ENCODE results near the gene OR1M1. TPM values are rescaled to one million over a fixed set of nuclear protein-coding genes. Genes with fewer than 3 reads are reported as not detected.

Gene OR1M1
- total RNA-seq, 2 experiments from 2014 or later, result not detected

- CTCF ChIA-PET, result no interaction called here
- no peaks in the 10 kb centered on the region for H3K4me1 Mint-ChIP-seq
- H3K4me3 Mint-ChIP-seq, result no peak overlapping the region
- no peak for DNase-seq
- no peak overlapping the region for H3K27ac Mint-ChIP-seq
- POLR2A ChIA-PET, result no interaction called here
- no peaks in the 10 kb centered on the region for H3K27me3 Mint-ChIP-seq
- no peaks in the 10 kb centered on the region for H3K36me3 Mint-ChIP-seq (ENCODE audit: low read depth)
- peaks cover 3% of the 10 kb centered on the region for H3K9me3 Mint-ChIP-seq
Measured at GRCh38 chr19:9116547-9116946, 29.7 kb downstream of the OR1M1 start.

- CTCF ChIA-PET, result no interaction called here
- no peaks in the 10 kb centered on the region for H3K27me3 Mint-ChIP-seq
- POLR2A ChIA-PET, result no interaction called here
- H3K27ac Mint-ChIP-seq, result no peak within 1 kb of the TSS
- H3K4me3 Mint-ChIP-seq, result no peak within 1 kb of the TSS
- H3K36me3 Mint-ChIP-seq (ENCODE audit: low read depth), result no peaks in the 10 kb centered on the region
- H3K4me1 Mint-ChIP-seq, result peaks cover 5% of the 10 kb centered on the region
- H3K9me3 Mint-ChIP-seq, result no peaks in the 10 kb centered on the region
- no peak for DNase-seq
Measured at GRCh38 chr19:9126900-9127405, 40.1 kb downstream of the OR1M1 start, which contains the start of gene OR7G3. TSS of gene OR7G3 (minus strand) at chr19:9126950. CDS start at chr19:9126950, 0 bp downstream.

GRCh38 chr19:9128171-9128570 is 41.3 kb downstream of the OR1M1 start:
- no peak overlapping the region for H3K4me3 Mint-ChIP-seq
- H3K9me3 Mint-ChIP-seq, result no peaks in the 10 kb centered on the region
- H3K4me1 Mint-ChIP-seq, result peaks cover 5% of the 10 kb centered on the region
- no peak overlapping the region for H3K27ac Mint-ChIP-seq
- no peaks in the 10 kb centered on the region for H3K36me3 Mint-ChIP-seq (ENCODE audit: low read depth)
- ChIA-PET POLR2A (no interaction called here), CTCF (no interaction called here)
- no peaks in the 10 kb centered on the region for H3K27me3 Mint-ChIP-seq
- DNase-seq, result no peak

- Mint-ChIP-seq H3K27me3 (no peaks in the 10 kb centered on the region), H3K4me3 (no peak overlapping the region), H3K36me3 (ENCODE audit: low read depth) (no peaks in the 10 kb centered on the region), H3K9me3 (no peaks in the 10 kb centered on the region), H3K4me1 (peaks cover 5% of the 10 kb centered on the region), H3K27ac (no peak overlapping the region)
- CTCF ChIA-PET, result no interaction called here
- DNase-seq, result no peak
- POLR2A ChIA-PET, result no interaction called here
Measured at GRCh38 chr19:9130965-9131364, 44.1 kb downstream of the OR1M1 start.

DNA sequence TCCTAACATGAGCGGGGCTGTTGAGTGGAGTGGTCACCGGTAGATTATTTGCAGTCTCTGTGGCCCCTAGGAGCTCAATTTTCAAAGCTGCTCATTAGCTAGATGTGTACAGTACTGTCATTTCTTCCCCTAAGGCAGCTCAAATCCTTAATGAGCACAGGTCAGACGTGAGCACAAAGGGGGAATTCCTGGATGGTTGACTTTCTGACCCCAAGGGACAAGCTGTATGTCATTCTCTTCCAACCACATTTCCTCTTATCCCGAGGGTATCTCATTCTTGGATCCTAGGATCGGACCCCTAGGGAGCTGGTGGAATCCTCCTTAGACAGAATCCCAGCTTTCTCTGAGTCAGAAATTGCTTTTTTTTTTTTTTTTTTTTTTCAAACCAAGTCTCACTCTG is 45.6 kb downstream of the OR1M1 start:
- H3K27ac Mint-ChIP-seq, result no peak overlapping the region
- CTCF ChIA-PET, result interaction anchor here (0.7 kb wide), 2 partner anchors 46 to 967 kb away, joined by 4 read pairs; no protein-coding TSS in a partner anchor
- H3K4me1 Mint-ChIP-seq, result peaks cover 8% of the 10 kb centered on the region
- DNase-seq, result no peak
- no peak overlapping the region for H3K4me3 Mint-ChIP-seq
- POLR2A ChIA-PET, result no interaction called here
- no peaks in the 10 kb centered on the region for H3K9me3 Mint-ChIP-seq
- no peaks in the 10 kb centered on the region for H3K27me3 Mint-ChIP-seq
- H3K36me3 Mint-ChIP-seq (ENCODE audit: low read depth), result no peaks in the 10 kb centered on the region

DNA sequence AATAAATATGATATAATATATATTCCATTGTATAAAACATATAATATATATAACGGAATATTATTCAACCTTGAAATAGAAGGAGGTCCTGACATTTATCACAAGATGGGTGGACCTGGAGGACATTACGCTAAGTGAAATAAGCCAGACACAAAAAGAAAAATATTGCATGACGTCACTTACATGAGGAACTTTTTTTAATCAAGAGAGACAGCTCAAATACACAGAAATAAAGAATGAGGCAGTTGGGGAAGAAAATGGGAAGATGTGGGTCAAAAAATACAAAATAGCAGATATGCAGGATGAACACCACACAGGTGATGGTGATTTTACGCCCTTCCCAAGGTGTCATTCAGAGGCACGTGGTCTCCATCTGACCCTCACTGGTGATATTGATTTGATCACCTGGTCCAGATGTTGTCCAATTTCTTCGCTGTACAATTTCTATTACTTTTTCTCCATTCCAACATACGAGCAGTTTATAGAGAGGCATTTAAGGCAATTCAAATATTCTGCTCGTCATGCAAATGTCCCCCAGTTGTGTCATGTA is 52.8 kb downstream of the OR1M1 start:
- Mint-ChIP-seq H3K27ac (peak overlapping the region; percentile 86), H3K4me3 (peak overlapping the region; percentile 99), H3K36me3 (ENCODE audit: low read depth) (peaks cover 34% of the 10 kb centered on the region), H3K27me3 (no peaks in the 10 kb centered on the region), H3K9me3 (peaks cover 14% of the 10 kb centered on the region), H3K4me1 (peaks cover 35% of the 10 kb centered on the region)
- CTCF ChIA-PET, result no interaction called here
- DNase-seq, result no peak
- POLR2A ChIA-PET, result no interaction called here

DNA sequence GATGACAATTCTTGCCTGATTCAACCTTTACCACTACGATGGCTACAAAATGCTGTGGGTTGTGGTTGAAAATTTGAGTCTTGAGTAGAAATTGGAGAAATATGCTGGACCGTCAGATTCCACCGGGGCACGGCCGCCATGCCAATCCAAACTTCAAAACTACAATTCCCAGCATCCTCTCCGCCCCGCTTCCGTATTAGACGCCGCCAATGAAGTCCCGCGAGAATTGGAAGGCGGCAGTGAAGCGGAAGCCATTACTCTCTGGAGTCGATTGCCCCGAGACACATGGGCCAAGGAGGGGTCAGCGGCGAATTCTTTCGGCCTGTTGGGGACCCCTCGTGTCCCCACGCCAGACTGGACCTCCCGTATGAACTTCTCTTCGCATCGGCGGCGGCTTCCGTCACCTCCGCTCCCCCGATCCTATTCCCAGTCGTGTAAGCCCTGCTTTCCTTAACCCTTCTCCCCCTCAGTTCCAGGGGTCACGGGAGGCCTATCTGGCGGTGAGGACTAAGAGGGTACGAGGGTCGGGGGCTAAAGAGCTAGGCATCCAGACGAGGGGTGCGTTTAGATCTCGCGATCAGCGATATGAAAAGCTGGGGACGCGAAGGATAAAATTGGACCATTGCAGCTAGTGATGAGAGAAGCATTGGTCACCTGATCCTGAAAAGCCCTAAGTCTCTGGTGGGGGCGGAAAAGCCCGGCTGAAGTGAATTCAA is 53.5 kb downstream of the OR1M1 start, which contains the start of gene ZNF317:
TSS of gene ZNF317 (plus strand) at position 239 of the 716 bp plus-strand sequence. CDS start 15,620 bp downstream, outside the sequence.
- H3K4me3 Mint-ChIP-seq, result peak within 1 kb of the TSS; percentile 99
- ChIA-PET CTCF (no interaction called here), POLR2A (interaction anchor here (0.6 to 1.1 kb wide), 6 partner anchors 9 to 444 kb away, joined by 3 to 4 read pairs (median 4); partner anchors contain the start of genes ZNF121, ZNF266 and ZNF559)
- peak within 1 kb of the TSS; percentile 86 for H3K27ac Mint-ChIP-seq
- DNase-seq, result peak; percentile 93
- H3K36me3 Mint-ChIP-seq (ENCODE audit: low read depth), result peaks cover 40% of the 10 kb centered on the region
- H3K27me3 Mint-ChIP-seq, result no peaks in the 10 kb centered on the region
- H3K4me1 Mint-ChIP-seq, result peaks cover 37% of the 10 kb centered on the region
- H3K9me3 Mint-ChIP-seq, result peaks cover 18% of the 10 kb centered on the region

DNA sequence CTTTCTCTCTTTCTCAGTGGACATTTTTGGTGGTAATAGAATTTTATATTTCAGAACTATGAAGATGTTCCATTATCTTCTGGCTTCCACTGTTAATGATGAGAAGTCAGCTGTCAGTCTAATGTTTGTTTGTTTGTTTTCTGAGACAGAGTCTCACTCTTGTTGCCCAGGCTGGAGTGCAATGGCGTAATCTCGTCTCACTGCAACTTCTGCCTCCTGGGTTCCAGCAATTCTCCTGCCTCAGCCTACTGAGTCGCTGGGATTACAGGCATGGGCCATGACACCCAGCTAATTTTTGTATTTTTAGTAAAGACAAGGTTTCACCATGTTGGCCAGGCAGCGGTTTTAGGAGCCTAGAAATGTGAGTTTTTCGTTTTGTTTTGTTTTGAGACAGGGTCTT is 58.1 kb downstream of the OR1M1 start:
- peaks cover 46% of the 10 kb centered on the region for H3K9me3 Mint-ChIP-seq
- no peak overlapping the region for H3K4me3 Mint-ChIP-seq
- H3K4me1 Mint-ChIP-seq, result peaks cover 40% of the 10 kb centered on the region
- no peak overlapping the region for H3K27ac Mint-ChIP-seq
- peaks cover 84% of the 10 kb centered on the region for H3K36me3 Mint-ChIP-seq (ENCODE audit: low read depth)
- ChIA-PET CTCF (no interaction called here), POLR2A (no interaction called here)
- no peaks in the 10 kb centered on the region for H3K27me3 Mint-ChIP-seq
- no peak for DNase-seq

Other genes with a start within 250 kb of the OR1M1 start
- under 1 TPM; under 0.01 to 0.03 TPM for gene MUC16, start 76.7 kb upstream of the OR1M1 start, total RNA-seq
- gene OR7G2, start 20.4 kb downstream of the OR1M1 start, total RNA-seq, result not detected
- not detected for gene OR7G1, start 28.7 kb downstream of the OR1M1 start, total RNA-seq
- not detected for gene OR7G3, start 39.9 kb downstream of the OR1M1 start, total RNA-seq
- gene ZNF317, start 53.3 kb downstream of the OR1M1 start, total RNA-seq, result 10 to 100 TPM; 30.8 to 33.2 TPM
- gene OR7D2, start 91.9 kb downstream of the OR1M1 start, total RNA-seq, result under 1 TPM; 0.08 TPM
- gene OR7D4, start 132.5 kb downstream of the OR1M1 start, total RNA-seq, result not detected
- gene OR7E24, start 163.9 kb downstream of the OR1M1 start, total RNA-seq, result not detected
- gene ZNF699, start 222.8 kb downstream of the OR1M1 start, total RNA-seq, result 10 to 100 TPM; 10.7 to 11.7 TPM
- gene ZNF559, start 237.1 kb downstream of the OR1M1 start, total RNA-seq, result 10 to 100 TPM; 15.6 to 18.5 TPM